Type B pancreatic cell (in vitro differentiated cells): ENCODE results near the gene RIOX2. TPM values are rescaled to one million over a fixed set of nuclear protein-coding genes. Genes with fewer than 3 reads are reported as not detected.

Source experiments
- DNase-seq: peaks from one replicate; pipeline ENCODE4 v3.0.0; 2021; ENCODE audit warnings: mixed read lengths; ENCODE audit not compliant: unreplicated experiment; ENCODE audit errors: extremely low spot score
- H3K27ac Mint-ChIP-seq: 2 replicates; pipeline ENCODE4 v1.8.0; 2021; ENCODE audit warnings: mild to moderate bottlenecking, mixed read lengths
- H3K27me3 Mint-ChIP-seq: 2 replicates; pipeline ENCODE4 v1.8.0; 2021; ENCODE audit warnings: mixed read lengths
- H3K36me3 Mint-ChIP-seq: 2 replicates; pipeline ENCODE4 v1.8.0; 2021; ENCODE audit warnings: mixed read lengths
- H3K4me1 Mint-ChIP-seq: one replicate; pipeline ENCODE4 v1.8.0; 2021; ENCODE audit warnings: mixed read lengths; ENCODE audit not compliant: unreplicated experiment
- H3K4me3 Mint-ChIP-seq: 2 replicates; pipeline ENCODE4 v1.8.0; 2021; ENCODE audit warnings: mild to moderate bottlenecking, mixed read lengths
- H3K9me3 Mint-ChIP-seq: 2 replicates; pipeline ENCODE4 v1.8.0; 2021; ENCODE audit warnings: mixed read lengths
- total RNA-seq: library from RNA; stranded (reverse); gene quantifications from 2 replicates; pipeline ENCODE4 v1.2.1, GENCODE V29; 2021; ENCODE audit warnings: low replicate concordance
- TF ChIP-seq, protein P1 (sequence below): fragments of 200-600 bp; sonication (generic); conservative IDR thresholded peaks from 2 replicates; pipeline ENCODE4 v1.5.0; 2021; ENCODE audit warnings: antibody characterized with exemption, mild to moderate bottlenecking

Gene RIOX2
- total RNA-seq, 1 donor from 2014 or later, result 27.9 TPM

DNA sequence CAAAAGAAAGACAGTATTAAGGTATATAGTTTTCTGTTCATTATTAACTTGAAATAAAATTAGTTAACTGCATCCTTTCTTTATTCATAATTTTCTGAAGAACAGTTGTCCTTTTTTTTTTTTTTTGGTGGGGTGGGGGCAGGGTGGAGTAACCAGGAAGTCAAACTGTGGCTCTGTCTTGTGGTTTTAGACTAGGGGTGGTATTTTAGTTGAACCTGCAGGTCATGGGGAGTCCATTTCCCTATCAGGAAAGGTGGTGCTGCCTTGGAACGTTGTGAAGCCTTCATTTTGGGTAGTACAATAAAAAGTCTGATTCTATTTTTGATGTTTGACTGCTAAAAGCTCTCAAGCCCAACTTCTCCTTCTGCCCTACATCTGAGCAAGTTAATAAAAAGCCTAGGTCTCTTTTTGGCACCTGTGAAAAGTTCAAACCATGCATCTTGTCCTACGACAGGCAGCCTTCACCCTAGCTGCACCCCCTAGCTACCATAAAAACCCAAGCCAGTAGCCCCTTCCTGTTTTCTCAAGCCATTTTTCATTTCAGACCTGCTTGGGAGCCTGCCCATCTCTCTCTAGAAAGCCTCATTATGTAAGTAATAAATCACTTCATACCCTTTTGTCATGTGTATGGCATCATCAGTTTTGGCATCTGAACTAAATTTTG, 31.2 kb upstream of the RIOX2 start:
- Mint-ChIP-seq H3K4me3 (no peak overlapping the region), H3K36me3 (no peaks in the 10 kb centered on the region), H3K27me3 (peaks cover 6% of the 10 kb centered on the region), H3K4me1 (no peaks in the 10 kb centered on the region), H3K9me3 (no peaks in the 10 kb centered on the region), H3K27ac (no peak overlapping the region)
- TF ChIP-seq, protein P1, sequence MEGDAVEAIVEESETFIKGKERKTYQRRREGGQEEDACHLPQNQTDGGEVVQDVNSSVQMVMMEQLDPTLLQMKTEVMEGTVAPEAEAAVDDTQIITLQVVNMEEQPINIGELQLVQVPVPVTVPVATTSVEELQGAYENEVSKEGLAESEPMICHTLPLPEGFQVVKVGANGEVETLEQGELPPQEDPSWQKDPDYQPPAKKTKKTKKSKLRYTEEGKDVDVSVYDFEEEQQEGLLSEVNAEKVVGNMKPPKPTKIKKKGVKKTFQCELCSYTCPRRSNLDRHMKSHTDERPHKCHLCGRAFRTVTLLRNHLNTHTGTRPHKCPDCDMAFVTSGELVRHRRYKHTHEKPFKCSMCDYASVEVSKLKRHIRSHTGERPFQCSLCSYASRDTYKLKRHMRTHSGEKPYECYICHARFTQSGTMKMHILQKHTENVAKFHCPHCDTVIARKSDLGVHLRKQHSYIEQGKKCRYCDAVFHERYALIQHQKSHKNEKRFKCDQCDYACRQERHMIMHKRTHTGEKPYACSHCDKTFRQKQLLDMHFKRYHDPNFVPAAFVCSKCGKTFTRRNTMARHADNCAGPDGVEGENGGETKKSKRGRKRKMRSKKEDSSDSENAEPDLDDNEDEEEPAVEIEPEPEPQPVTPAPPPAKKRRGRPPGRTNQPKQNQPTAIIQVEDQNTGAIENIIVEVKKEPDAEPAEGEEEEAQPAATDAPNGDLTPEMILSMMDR, result no peak
- no peak for DNase-seq

DNA sequence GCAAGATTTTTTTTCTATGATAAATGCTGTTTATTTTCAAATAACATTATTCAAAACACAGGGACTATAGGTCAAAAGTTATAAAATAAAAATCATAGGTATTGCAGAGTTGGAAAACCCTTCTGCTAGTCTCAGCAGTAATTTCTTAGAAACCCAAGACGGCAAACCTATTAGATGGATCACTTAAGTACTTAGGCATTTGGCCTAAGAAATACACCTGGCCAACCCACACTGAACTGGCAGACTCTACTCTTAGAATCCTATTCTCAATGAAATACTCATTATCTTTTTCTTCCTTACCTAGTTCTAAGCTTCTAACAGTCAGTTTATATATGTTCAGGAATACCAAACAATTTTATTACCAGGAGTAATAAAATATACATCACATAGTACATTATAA, 30.5 kb upstream of the RIOX2 start:
- no peak overlapping the region for H3K4me3 Mint-ChIP-seq
- peaks cover 6% of the 10 kb centered on the region for H3K27me3 Mint-ChIP-seq
- H3K9me3 Mint-ChIP-seq, result no peaks in the 10 kb centered on the region
- DNase-seq, result no peak
- no peak overlapping the region for H3K27ac Mint-ChIP-seq
- H3K4me1 Mint-ChIP-seq, result no peaks in the 10 kb centered on the region
- TF ChIP-seq, protein P1, result no peak
- H3K36me3 Mint-ChIP-seq, result no peaks in the 10 kb centered on the region

DNA sequence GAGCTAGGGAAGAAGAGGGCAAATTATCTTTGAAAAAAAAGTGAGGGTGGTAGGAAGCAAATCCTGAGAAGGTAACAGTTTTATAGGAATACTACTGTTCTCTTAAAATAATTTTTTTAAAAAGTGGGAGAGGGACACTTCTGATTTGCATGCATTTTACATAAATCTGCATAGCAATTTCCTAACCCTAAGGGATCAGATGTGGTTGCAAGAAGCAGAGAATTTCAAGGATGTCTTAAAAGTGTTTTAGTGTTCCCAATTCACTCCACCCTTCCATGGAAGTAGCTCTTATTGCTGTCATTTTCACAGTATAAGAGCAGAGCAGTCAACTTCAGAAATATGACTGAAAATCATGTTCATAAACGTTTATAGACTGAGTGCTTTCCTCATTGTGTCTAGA, 27.8 kb upstream of the RIOX2 start:
- Mint-ChIP-seq H3K27ac (no peak overlapping the region), H3K4me1 (no peaks in the 10 kb centered on the region), H3K9me3 (no peaks in the 10 kb centered on the region), H3K4me3 (no peak overlapping the region), H3K36me3 (no peaks in the 10 kb centered on the region), H3K27me3 (peaks cover 3% of the 10 kb centered on the region)
- no peak for DNase-seq
- TF ChIP-seq, protein P1, result no peak

DNA sequence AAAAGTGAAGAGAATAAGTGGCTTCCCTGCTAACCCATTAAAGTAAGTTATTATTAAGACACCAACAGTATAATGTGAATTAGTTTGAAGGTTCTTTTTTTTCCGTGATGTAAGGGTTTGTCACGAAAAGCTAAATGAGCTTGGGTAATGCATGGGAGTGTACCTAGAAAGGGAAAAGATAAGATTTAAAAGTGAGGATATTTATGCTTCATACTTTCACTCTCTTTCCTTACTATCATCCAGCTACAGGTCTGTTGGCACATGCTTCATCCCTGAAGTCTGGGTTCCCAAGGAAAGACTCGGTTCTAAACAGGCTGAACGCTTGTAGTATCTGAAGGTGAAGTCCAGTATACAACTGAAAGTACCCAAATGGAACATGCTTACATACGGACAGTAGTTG, 26.9 kb upstream of the RIOX2 start:
- Mint-ChIP-seq H3K36me3 (no peaks in the 10 kb centered on the region), H3K9me3 (no peaks in the 10 kb centered on the region), H3K4me1 (no peaks in the 10 kb centered on the region), H3K4me3 (no peak overlapping the region), H3K27me3 (peaks cover 3% of the 10 kb centered on the region), H3K27ac (no peak overlapping the region)
- DNase-seq, result no peak
- TF ChIP-seq, protein P1, result no peak

DNA sequence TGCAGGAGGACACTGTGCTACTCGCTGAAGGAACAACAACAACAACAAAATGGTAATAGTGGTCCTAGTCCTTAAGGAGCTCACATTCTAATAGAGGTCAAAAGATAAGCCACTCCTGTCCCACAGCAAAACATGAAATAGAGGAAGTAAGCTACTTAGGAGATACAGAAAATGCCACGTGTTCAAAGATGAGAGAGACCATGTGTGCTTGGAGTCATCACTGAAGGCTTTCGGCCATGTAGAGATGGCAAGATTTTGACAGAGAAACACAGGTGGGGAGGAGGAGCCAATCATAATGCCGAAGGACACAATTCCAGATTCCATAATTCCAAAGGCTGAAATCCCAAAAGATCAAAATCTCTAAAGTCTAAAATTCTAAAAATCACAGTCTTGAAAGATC, 24.8 kb upstream of the RIOX2 start:
- TF ChIP-seq, protein P1, result no peak
- DNase-seq, result no peak
- peaks cover 3% of the 10 kb centered on the region for H3K27me3 Mint-ChIP-seq
- H3K27ac Mint-ChIP-seq, result no peak overlapping the region
- H3K4me1 Mint-ChIP-seq, result no peaks in the 10 kb centered on the region
- no peaks in the 10 kb centered on the region for H3K9me3 Mint-ChIP-seq
- H3K36me3 Mint-ChIP-seq, result no peaks in the 10 kb centered on the region
- H3K4me3 Mint-ChIP-seq, result no peak overlapping the region
